ENCODE measurements around the gene CDH23.

DNA sequence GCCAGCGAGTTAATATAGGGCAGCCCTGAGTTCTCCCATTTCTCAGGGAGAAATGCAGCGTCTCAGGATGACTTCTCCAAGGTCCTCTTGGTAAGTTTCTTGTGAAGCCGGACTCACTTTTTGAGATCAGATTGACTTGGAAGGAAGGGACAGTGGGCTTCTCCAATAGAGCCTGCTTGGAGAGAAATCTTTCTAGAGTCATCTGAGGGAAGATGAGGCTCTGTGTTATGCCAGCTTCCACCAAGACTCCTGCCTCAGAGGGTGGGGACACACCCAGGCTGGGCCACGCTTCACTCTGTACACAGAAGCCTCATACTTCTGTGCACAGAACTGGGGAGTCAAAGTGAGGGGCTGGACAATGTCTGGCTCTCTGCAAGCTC is 317.3 kb downstream of the CDH23 start:
- TF ChIP-seq SIN3A (IDR thresholded peaks at IDR 0.05; ENCODE audit: low read depth, low read length) (no peak), EZH2 (IDR thresholded peaks at IDR 0.05; ENCODE audit: borderline replicate concordance, control insufficient read depth, low read depth, low read length) (no peak), RBBP5 (conservative IDR thresholded peaks at IDR 0.05) (no peak), CEBPB (IDR thresholded peaks at IDR 0.05; ENCODE audit: borderline replicate concordance in 1 of 2, low read depth in 2 of 2, low read length in 2 of 2) (no peak), EP300 (IDR thresholded peaks at IDR 0.05; ENCODE audit: borderline replicate concordance in 1 of 2, control insufficient read depth in 1 of 2, low read depth in 2 of 2, low read length in 2 of 2) (no peak), ZNF384 (IDR thresholded peaks at IDR 0.05; ENCODE audit: borderline replicate concordance, low read depth, low read length) (no peak), NFIC (IDR thresholded peaks at IDR 0.05; ENCODE audit: low read depth, low read length) (no peak), BACH1 (IDR thresholded peaks at IDR 0.05; ENCODE audit: borderline replicate concordance) (no peak), SMC3 (IDR thresholded peaks at IDR 0.05; ENCODE audit: borderline replicate concordance, low read length) (no peak), CHD4 (IDR thresholded peaks at IDR 0.05) (no peak)
- TF ChIP-seq, protein P1, sequence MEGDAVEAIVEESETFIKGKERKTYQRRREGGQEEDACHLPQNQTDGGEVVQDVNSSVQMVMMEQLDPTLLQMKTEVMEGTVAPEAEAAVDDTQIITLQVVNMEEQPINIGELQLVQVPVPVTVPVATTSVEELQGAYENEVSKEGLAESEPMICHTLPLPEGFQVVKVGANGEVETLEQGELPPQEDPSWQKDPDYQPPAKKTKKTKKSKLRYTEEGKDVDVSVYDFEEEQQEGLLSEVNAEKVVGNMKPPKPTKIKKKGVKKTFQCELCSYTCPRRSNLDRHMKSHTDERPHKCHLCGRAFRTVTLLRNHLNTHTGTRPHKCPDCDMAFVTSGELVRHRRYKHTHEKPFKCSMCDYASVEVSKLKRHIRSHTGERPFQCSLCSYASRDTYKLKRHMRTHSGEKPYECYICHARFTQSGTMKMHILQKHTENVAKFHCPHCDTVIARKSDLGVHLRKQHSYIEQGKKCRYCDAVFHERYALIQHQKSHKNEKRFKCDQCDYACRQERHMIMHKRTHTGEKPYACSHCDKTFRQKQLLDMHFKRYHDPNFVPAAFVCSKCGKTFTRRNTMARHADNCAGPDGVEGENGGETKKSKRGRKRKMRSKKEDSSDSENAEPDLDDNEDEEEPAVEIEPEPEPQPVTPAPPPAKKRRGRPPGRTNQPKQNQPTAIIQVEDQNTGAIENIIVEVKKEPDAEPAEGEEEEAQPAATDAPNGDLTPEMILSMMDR (IDR thresholded peaks at IDR 0.05 in 2 of 3, conservative IDR thresholded peaks at IDR 0.05 in 1 of 3; ENCODE audit: control insufficient read depth in 2 of 3, extremely low read depth in 1 of 3, insufficient read depth in 1 of 3, low read depth in 3 of 3, low read length in 3 of 3), result no peak
- TF ChIP-seq, protein P2, sequence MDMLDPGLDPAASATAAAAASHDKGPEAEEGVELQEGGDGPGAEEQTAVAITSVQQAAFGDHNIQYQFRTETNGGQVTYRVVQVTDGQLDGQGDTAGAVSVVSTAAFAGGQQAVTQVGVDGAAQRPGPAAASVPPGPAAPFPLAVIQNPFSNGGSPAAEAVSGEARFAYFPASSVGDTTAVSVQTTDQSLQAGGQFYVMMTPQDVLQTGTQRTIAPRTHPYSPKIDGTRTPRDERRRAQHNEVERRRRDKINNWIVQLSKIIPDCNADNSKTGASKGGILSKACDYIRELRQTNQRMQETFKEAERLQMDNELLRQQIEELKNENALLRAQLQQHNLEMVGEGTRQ (IDR thresholded peaks at IDR 0.05; ENCODE audit: borderline replicate concordance, low read depth, low read length), result no peak

All from GM12878 (cell line).